IMR-90 (cell line): ENCODE data around the gene STAT3. TPM values are rescaled to one million over a fixed set of nuclear protein-coding genes. Genes with fewer than 3 reads are reported as not detected.

Source experiments
- ATAC-seq: fragments of 200-7000 bp; cut with Tn5 transposase; 2 replicates; pipeline ENCODE4 v1.9.1; 2020; ENCODE audit warnings: low read depth, mild to moderate bottlenecking, moderate library complexity
- BruUV-seq: library from RNA; stranded (reverse); fragments of 400-500 nt; replicated peaks from 2 replicates; lab custom pipeline; 2021; lab: Mats Ljungman, UMichigan
- CTCF ChIA-PET: fragments of 300-600 bp; formaldehyde crosslinking; extraction: SDS; loops from one replicate; lab custom pipeline; 2021; ENCODE audit warnings: antibody characterized with exemption; lab: Yijun Ruan, JAX
- POLR2A ChIA-PET: fragments of 300-600 bp; sonication (Branson Sonifier 250); formaldehyde crosslinking; loops from one replicate; lab custom pipeline; 2022; ENCODE audit warnings: antibody characterized with exemption; ENCODE audit not compliant: unreplicated experiment; lab: Charles Lee
- DNase-seq: peaks from one replicate; pipeline ENCODE4 v3.0.0; 2013
- H2AFZ ChIP-seq: replicated peaks from 2 replicates; pipeline ENCODE3; 2013; ENCODE audit warnings: low read length, mild to moderate bottlenecking; ENCODE audit not compliant: poor library complexity
- H2AK5ac ChIP-seq: 2 replicates; pipeline ENCODE4 v1.6.1; 2013; ENCODE audit warnings: low read depth, low read length, inconsistent platforms
- H2AK9ac ChIP-seq: replicated peaks from 2 replicates; pipeline ENCODE3; 2013; ENCODE audit warnings: mild to moderate bottlenecking, low read depth, low read length, moderate library complexity; ENCODE audit not compliant: poor library complexity
- H2BK120ac ChIP-seq: 2 replicates; pipeline ENCODE4 v1.6.1; 2013; ENCODE audit warnings: low read depth, low read length, inconsistent platforms
- H2BK15ac ChIP-seq: 3 replicates; pipeline ENCODE4 v1.6.1; 2013; ENCODE audit warnings: low read depth, low read length, inconsistent platforms
- H2BK20ac ChIP-seq: 2 replicates; pipeline ENCODE4 v1.6.1; 2013; ENCODE audit warnings: low read depth, mild to moderate bottlenecking, inconsistent platforms, low read length, moderate library complexity
- H2BK5ac ChIP-seq: 2 replicates; pipeline ENCODE4 v1.6.1; 2013; ENCODE audit warnings: mild to moderate bottlenecking, low read depth, low read length, inconsistent platforms; ENCODE audit not compliant: poor library complexity, severe bottlenecking
- H3K14ac ChIP-seq: replicated peaks from 2 replicates; pipeline ENCODE4 v1.6.1; 2013; ENCODE audit warnings: low read depth, low read length, inconsistent platforms
- H3K18ac ChIP-seq: 2 replicates; pipeline ENCODE4 v1.6.1; 2013; ENCODE audit warnings: low read depth, low read length, control low read depth
- H3K23ac ChIP-seq: 2 replicates; pipeline ENCODE4 v1.6.1; 2013; ENCODE audit warnings: low read depth, low read length, inconsistent platforms
- H3K27ac ChIP-seq: 2 replicates; pipeline ENCODE4 v1.5.1; 2013; ENCODE audit warnings: mild to moderate bottlenecking, control low read depth, low read length; ENCODE audit not compliant: insufficient read depth
- H3K27me3 ChIP-seq: 2 replicates; pipeline ENCODE4 v1.6.1; 2013; ENCODE audit warnings: low read length; ENCODE audit not compliant: control insufficient read depth, insufficient read depth
- H3K36me3 ChIP-seq: 2 replicates; pipeline ENCODE4 v1.6.1; 2013; ENCODE audit warnings: low read length, mixed read lengths; ENCODE audit not compliant: control insufficient read depth, insufficient read depth
- H3K4ac ChIP-seq: 2 replicates; pipeline ENCODE4 v1.6.1; 2013; ENCODE audit warnings: low read depth, low read length, inconsistent platforms
- H3K4me1 ChIP-seq: 2 replicates; pipeline ENCODE4 v1.6.1; 2013; ENCODE audit warnings: low read length, mixed read lengths; ENCODE audit not compliant: control insufficient read depth, insufficient read depth
- H3K4me2 ChIP-seq: 2 replicates; pipeline ENCODE4 v1.6.1; 2013; ENCODE audit warnings: low read depth, mild to moderate bottlenecking, control low read depth, low read length, moderate library complexity
- H3K4me3 ChIP-seq: 2 replicates; pipeline ENCODE4 v1.5.1; 2013; ENCODE audit warnings: low read depth, mild to moderate bottlenecking, control low read depth, low read length, moderate library complexity; ENCODE audit not compliant: insufficient read depth
- H3K56ac ChIP-seq: 2 replicates; pipeline ENCODE4 v1.6.1; 2013; ENCODE audit warnings: low read length, inconsistent platforms; ENCODE audit not compliant: insufficient read depth; ENCODE audit errors: extremely low read depth
- H3K79me1 ChIP-seq, 2 experiments: 2 replicates each; pipeline ENCODE4 v1.6.1; 2013; ENCODE audit warnings: low read length in 2 of 2, inconsistent platforms in 1 of 2, low read depth in 1 of 2
- H3K9ac ChIP-seq: 2 replicates; pipeline ENCODE4 v1.6.1; 2013; ENCODE audit warnings: low read depth, low read length, control low read depth
- H3K9me1 ChIP-seq: 2 replicates; pipeline ENCODE4 v1.6.1; 2013; ENCODE audit warnings: low read length, inconsistent platforms; ENCODE audit not compliant: insufficient read depth
- H3K9me3 ChIP-seq: 2 replicates; pipeline ENCODE4 v1.6.1; 2013; ENCODE audit warnings: low read length; ENCODE audit not compliant: control insufficient read depth, insufficient read depth
- H4K20me1 ChIP-seq: 2 replicates; pipeline ENCODE4 v1.6.1; 2013; ENCODE audit warnings: low read length, inconsistent platforms; ENCODE audit not compliant: insufficient read depth
- H4K5ac ChIP-seq: 2 replicates; pipeline ENCODE4 v1.6.1; 2013; ENCODE audit warnings: mild to moderate bottlenecking, low read depth, low read length, control low read depth
- H4K8ac ChIP-seq, 2 experiments: 2 replicates each; pipeline ENCODE4 v1.6.1; 2013; ENCODE audit warnings: low read depth in 2 of 2, low read length in 2 of 2, control low read depth in 1 of 2, inconsistent platforms in 1 of 2
- H4K91ac ChIP-seq: 2 replicates; pipeline ENCODE4 v1.6.1; 2013; ENCODE audit warnings: low read depth, low read length, inconsistent platforms; ENCODE audit not compliant: insufficient read depth
- BHLHE40 ChIP-seq: fragments of 150-350 bp; IDR thresholded peaks from 2 replicates; pipeline ENCODE4 v1.6.1; 2016; ENCODE audit warnings: mild to moderate bottlenecking, low read depth, low read length
- CTCF ChIP-seq: conservative IDR thresholded peaks from 2 replicates; pipeline ENCODE4 v1.5.1; 2012; ENCODE audit warnings: mild to moderate bottlenecking, low read depth, low read length, improper control_type of control experiment
- ELK1 ChIP-seq: fragments of 150-350 bp; IDR thresholded peaks from 2 replicates; pipeline ENCODE4 v1.6.1; 2016; ENCODE audit warnings: low read depth, mild to moderate bottlenecking, low read length, moderate library complexity, borderline replicate concordance
- FOS ChIP-seq: fragments of 150-350 bp; IDR thresholded peaks from 2 replicates; pipeline ENCODE4 v1.6.1; 2016; ENCODE audit warnings: low read depth, low read length
- MAFK ChIP-seq: IDR thresholded peaks from 2 replicates; pipeline ENCODE4 v1.6.1; 2012; ENCODE audit warnings: low read depth, low read length, improper control_type of control experiment
- MXI1 ChIP-seq: IDR thresholded peaks from 2 replicates; pipeline ENCODE4 v1.6.1; 2012; ENCODE audit warnings: low read depth, mild to moderate bottlenecking, low read length, moderate library complexity, borderline replicate concordance
- POLR2A ChIP-seq: IDR thresholded peaks from 2 replicates; pipeline ENCODE4 v1.6.1; 2012; ENCODE audit warnings: mild to moderate bottlenecking, low read depth, low read length
- RAD21 ChIP-seq: IDR thresholded peaks from 2 replicates; pipeline ENCODE4 v1.6.1; 2012; ENCODE audit warnings: low read length, improper control_type of control experiment
- RCOR1 ChIP-seq: IDR thresholded peaks from 2 replicates; pipeline ENCODE4 v1.6.1; 2012; ENCODE audit warnings: mild to moderate bottlenecking, low read length, improper control_type of control experiment; ENCODE audit not compliant: insufficient replicate concordance
- SMC3 ChIP-seq: fragments of 150-350 bp; IDR thresholded peaks from 2 replicates; pipeline ENCODE4 v1.6.1; 2016; ENCODE audit warnings: low read depth, mild to moderate bottlenecking, antibody characterized with exemption, low read length, moderate library complexity
- USF2 ChIP-seq: fragments of 150-350 bp; IDR thresholded peaks from 2 replicates; pipeline ENCODE4 v1.6.1; 2017; ENCODE audit warnings: mild to moderate bottlenecking, antibody characterized with exemption, low read length, low read depth
- WGBS, 2 experiments: methylation state at CpG; one replicate each; pipeline versions ENCODE4 v1.1.5 to v1.1.7; 2013; ENCODE audit warnings: missing lambda C conversion rate in 2 of 2; ENCODE audit not compliant: insufficient read length in 1 of 2; ENCODE audit errors: extremely low coverage in 2 of 2; 5-methylcytosine and 5-hydroxymethylcytosine counted together
- dilution Hi-C: fragments of 300-500 bp; cut with HindIII; formaldehyde crosslinking; loops from one replicate; pipeline ENCODE4 v1.14.3; 2018; ENCODE audit warnings: low sequenced_read_pairs; ENCODE audit not compliant: unreplicated experiment
- in situ Hi-C: fragments of 300-500 bp; cut with MboI; formaldehyde crosslinking; loops from 3 replicates; pipeline ENCODE4 v1.14.3; 2019; ENCODE audit warnings: low sequenced_read_pairs, inconsistent platforms, mixed read lengths
- intact Hi-C: fragments of 100-400 bp; cut with micrococcal nuclease; formaldehyde crosslinking; loops from 2 replicates; pipeline ENCODE4 v1.10.0; 2022
- polyA plus RNA-seq, 3 experiments: library from polyadenylated mRNA; depleted of rRNA; stranded (reverse); fragments of >200 nt; gene quantifications; 2 replicates each; pipeline ENCODE4 v1.2.3, GENCODE V29; 2012; ENCODE audit warnings: low replicate concordance in 1 of 3
- total RNA-seq: library from RNA; depleted of rRNA; stranded (reverse); fragments of >200 nt; gene quantifications from 2 replicates; pipeline ENCODE4 v1.2.3, GENCODE V29; 2012

The STAT3 gene
- total and polyA plus RNA-seq, 2 of the 4 experiments (the other 2 are of a cell fraction) = 47.2 to 66.3 TPM

GRCh38 chr17:42421507-42422338 lies 33.5 kb upstream of the STAT3 start (continued):
- no peak for TF ChIP-seq SMC3
- 0 out of 2 replicates have a peak, but pooled peaks have one; percentile 33 for TF ChIP-seq BHLHE40
- no peak for TF ChIP-seq RCOR1
- TF ChIP-seq POLR2A = peak; percentile 30

- peak overlapping the region; percentile 92 for H3K4me3 ChIP-seq
- peak overlapping the region; percentile 85 for H3K14ac ChIP-seq
- intact Hi-C loops = loop anchor here (5.0 kb wide), 1 partner anchor 99 kb away; no protein-coding TSS in a partner anchor
- peak overlapping the region; percentile 27; the same call in 1 of the 2 replicates for H3K18ac ChIP-seq
- H3K9ac ChIP-seq = peak overlapping the region; percentile 99
- DNase-seq (no peak), ATAC-seq (no peak)
- no peak overlapping the region for H2BK20ac ChIP-seq
- peaks cover 10% of the 10 kb centered on the region for H3K36me3 ChIP-seq
- H3K4me2 ChIP-seq = peak overlapping the region; percentile 98
- H4K20me1 ChIP-seq = peaks cover 68% of the 10 kb centered on the region
- peak overlapping the region; percentile 80 for H3K56ac ChIP-seq
- no CpG with 5 or more reads among the region's 6 CpGs for WGBS, 2 experiments
- peaks cover 7% of the 10 kb centered on the region for H3K9me1 ChIP-seq
- dilution Hi-C loops = no loop called here
- in situ Hi-C loops = no loop called here
- H3K27me3 ChIP-seq = no peaks in the 10 kb centered on the region
- POLR2A ChIA-PET = interaction anchor here (1.2 kb wide), 1 partner anchor 115 kb away, joined by 4 read pairs; the partner anchor contains the start of gene NAGLU
- H3K4ac ChIP-seq = peak overlapping the region; percentile 95
- peak overlapping the region; percentile 80 for H4K91ac ChIP-seq
- H2AFZ ChIP-seq = peak overlapping the region; percentile 44
- peak overlapping the region; percentile 12 to 49; a peak in 2 of 4 replicates for H4K8ac ChIP-seq
- peaks cover 27% of the 10 kb centered on the region for H3K4me1 ChIP-seq
- peak overlapping the region; percentile 65; the same call in 1 of the 3 replicates for H2BK15ac ChIP-seq
- no TSS peak for BruUV-seq
- peak overlapping the region; percentile 85 for H2AK5ac ChIP-seq
- peak overlapping the region; percentile 47 for H2BK120ac ChIP-seq
- peak overlapping the region; percentile 95 for H3K23ac ChIP-seq
- H2AK9ac ChIP-seq = peak overlapping the region; percentile 96
- peak overlapping the region; percentile 97 for H2BK5ac ChIP-seq
- H3K27ac ChIP-seq = peak overlapping the region; percentile 75
- H3K9me3 ChIP-seq = no peaks in the 10 kb centered on the region
- H3K79me1 ChIP-seq = peaks cover 0 to 37% of the 10 kb centered on the region in 2 experiments; a peak in 2 of 4 replicates
- CTCF ChIA-PET = no interaction called here
- peak overlapping the region; percentile 9; the same call in 1 of the 2 replicates for H4K5ac ChIP-seq
- no peak for TF ChIP-seq MXI1
- no peak for TF ChIP-seq RAD21
- no peak for TF ChIP-seq ELK1
- TF ChIP-seq FOS = no peak
- TF ChIP-seq USF2 = no peak
- no peak for TF ChIP-seq RCOR1
- no peak for TF ChIP-seq SMC3
- TF ChIP-seq MAFK = no peak
- TF ChIP-seq CTCF = no peak
Measured at GRCh38 chr17:42421136-42421506, 32.9 kb upstream of the STAT3 start.
